CD4-positive, alpha-beta T cell treated with Interferon alpha-2 for 1 hour (primary cell): ENCODE measurements around the gene VWC2.
"Not testable (repeated sequence)": the region's sequence is repeated elsewhere in the genome, so short reads cannot be mapped to it uniquely, and the experiment has no call there.

Source experiments
- DNase-seq, 2 donors: peaks; one replicate each; pipeline ENCODE4 v3.0.0-alpha.2; 2020 to 2022

VWC2 gene

DNA sequence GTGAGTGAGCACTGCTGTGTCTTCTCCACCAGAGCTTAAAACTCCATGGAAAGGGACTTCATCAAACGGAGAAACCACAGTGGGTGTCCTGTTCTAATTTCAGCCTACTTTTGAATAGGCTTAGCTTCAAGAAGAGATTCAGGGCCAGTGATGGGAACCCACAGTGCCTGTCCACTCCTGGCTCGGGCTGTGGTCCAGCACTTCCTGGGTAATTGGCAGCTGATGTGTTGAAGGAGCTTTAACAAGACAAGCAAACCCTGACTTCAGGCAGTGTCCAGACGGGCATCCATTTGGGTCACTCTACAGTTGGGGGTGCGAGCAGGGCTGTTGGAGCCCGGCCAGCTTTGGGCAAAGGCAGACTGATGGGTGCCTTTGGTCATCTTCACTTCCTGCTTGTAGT lies 14.5 kb downstream of the VWC2 start:
- no peak for DNase-seq

GRCh38 chr7:49788455-49789059 lies 15.1 kb downstream of the VWC2 start:
- no peak for DNase-seq

DNA sequence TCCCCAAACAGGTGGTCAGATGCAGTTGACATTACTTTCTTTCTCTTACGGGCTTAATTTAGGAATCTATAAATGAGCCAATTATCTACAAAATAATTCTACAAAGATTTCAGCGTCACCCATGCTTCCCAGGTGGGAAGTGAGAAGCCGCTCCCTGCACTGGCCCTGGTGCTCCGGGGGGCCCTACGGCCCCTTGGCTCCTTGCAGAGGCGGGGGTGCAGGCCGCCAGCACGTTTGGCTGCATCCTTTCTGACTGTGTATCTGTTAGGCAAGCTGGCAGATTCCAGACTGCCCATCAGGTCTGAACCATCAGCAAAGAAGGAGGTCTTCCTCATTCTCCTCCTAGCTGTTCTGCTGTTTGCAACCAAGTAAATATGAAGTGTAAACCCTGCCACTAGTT lies 16.3 kb downstream of the VWC2 start:
- DNase-seq: no peak

DNA sequence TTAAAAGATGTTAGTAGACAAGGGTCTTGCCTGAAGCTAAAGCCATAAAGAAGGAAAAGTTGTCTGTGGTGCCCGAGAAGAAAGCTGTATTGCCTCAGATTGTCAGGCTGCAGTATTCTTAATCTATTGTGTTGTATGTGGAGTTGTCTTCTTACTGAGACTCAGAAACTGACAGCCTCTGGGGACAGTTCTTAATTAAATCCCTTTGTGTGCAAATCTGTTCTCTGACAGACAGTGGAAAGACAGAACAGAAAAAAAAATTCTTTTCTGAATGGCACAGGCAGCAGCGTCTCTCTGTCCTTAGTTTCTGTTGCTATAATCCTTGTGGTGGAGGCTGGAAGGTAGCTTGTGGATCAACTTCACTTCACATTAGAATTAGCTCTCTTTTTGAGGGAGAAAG lies 16.8 kb downstream of the VWC2 start:
- DNase-seq: no peak

DNA sequence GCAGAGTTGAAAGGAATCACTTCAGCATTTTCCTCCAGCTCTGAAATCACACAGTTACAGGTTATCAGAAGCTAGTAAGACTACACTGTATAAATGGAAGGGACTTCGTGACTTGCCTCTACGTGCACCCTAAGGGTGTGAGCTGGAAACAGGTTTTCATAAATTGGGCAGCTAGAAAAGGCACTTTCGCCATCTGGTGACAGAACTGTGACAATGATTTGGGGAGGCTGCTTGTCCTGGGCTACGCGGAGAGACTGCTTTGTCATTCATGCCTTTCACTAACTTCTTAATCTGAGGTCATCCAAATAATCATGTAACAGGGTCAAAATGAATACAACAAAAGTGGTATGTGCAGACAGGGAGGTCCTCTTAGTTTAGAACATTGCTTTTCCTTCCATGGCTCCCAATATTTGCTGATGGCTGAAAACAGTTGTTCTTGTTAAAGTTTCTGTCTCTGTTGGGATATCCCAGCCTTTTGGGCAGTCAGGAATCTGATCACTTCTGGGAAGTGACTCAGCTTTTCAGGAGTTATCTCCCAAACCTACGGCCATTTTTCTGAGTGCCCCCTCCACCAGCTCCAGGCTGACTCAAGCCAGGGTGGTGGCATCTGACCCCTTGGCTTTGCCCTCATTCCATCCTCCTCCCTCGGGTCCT lies 17.8 kb downstream of the VWC2 start:
- DNase-seq: no peak

- no peak for DNase-seq
Measured at GRCh38 chr7:49797987-49798660, 24.7 kb downstream of the VWC2 start.

GRCh38 chr7:49800031-49800430 lies 26.6 kb downstream of the VWC2 start:
- DNase-seq: no peak

GRCh38 chr7:49802600-49802999 lies 29.2 kb downstream of the VWC2 start:
- no peak for DNase-seq

DNA sequence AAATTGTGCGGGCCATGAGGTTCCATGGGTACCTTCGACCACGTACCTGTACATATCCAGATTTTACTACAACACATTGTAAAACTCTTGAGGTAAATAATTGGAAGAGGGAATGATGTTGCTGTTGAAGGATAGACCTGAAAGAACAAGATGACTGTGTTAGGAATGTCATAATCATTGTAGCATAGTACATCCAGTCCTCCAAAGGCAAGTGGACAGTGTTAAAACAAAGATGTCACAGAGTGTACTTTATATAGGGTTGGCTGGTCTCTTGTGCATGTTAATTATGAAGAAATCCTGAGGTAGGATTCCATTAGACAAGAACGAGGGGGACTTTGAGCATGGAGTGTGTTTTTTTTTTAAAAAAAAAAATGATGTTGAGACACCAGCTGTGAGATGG lies 30.4 kb downstream of the VWC2 start:
- no peak for DNase-seq

DNA sequence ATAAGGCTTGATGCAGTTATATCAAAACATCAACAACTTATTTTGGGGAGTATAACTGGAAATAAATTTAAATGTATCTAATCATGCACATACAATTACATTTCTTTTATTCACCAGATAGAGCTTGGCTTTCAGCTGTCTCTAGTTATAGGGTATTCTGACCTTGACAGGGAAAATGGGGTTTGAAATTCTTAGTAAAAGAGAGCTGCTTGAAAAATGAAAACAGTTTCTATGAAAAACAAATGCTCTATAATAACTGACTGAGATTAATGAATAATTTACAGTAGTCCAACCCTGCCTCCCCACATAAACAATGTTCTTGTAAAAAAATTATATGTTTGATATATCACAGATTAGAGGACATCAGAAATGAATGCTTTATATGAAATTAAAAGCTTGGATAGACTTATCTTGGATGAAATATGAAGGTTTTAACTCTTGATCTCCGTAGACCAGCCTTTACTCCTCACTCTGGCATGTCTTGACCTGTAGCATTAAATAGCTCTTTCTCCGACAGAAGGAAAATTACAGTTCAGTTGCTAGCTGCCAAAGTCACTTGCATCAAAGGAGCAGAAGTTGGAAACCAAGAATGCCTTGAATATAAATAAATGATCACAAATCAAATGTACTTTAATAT lies 32.1 kb downstream of the VWC2 start:
- DNase-seq: no peak

GRCh38 chr7:49812534-49812933 lies 39.1 kb downstream of the VWC2 start:
- no peak for DNase-seq

DNA sequence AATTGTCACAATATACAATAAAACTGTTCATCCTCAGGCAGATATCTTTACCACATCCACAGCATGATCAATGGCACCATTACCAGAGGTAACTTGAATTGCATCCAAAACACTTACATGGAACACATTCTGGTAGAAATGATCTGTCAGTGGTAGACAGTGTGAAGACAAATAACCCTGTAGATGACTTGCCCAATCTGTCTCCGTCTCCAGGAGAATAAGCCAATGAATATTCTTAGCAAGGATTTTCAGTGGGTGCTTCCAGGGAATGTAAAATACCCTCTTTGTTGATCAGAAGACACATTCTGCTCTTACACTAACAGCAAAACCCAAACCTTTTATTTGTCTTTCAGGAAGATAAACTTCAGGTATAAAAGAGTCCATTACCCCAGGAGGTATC lies 43.8 kb downstream of the VWC2 start:
- DNase-seq: no peak

DNA sequence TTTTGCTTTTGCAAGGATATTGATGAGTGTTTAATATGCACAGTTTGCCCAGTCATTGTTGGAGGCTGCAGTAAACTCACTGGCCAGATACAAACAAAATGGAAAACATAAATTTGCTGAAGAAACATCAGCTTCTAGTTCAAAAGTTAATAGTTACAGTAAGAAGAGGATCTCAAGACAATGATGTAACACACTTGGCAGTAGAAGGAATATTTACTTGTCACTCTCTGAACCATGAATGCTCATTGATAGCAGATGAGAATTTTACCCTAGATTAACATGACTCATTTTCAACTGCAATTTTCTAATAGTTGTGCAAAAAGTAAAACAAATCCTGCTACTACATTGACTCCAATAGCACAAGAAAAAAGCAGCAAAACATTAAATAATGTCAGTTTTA lies 47.7 kb downstream of the VWC2 start:
- DNase-seq: no peak

GRCh38 chr7:49822856-49823255 lies 49.4 kb downstream of the VWC2 start:
- DNase-seq: no peak

DNA sequence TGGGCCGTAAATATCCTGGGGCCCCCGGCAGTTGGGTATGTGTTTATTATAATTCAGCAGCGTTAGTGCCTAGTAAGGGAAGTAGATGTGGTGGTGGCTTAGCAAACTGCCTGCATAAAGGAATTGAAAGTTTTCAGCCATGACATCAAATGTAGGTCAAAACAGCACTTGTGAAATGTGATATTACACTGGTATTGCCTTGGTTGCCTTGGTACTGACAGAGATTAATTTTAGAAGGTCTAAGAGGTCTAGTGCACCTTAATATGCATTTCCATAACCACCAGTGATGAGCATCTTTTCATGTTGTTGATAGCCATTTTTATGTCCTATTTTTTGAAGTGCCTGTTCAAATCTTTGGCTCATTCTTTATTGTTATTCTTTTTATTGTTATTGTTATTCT lies 50.1 kb downstream of the VWC2 start:
- DNase-seq: no peak

GRCh38 chr7:49839863-49840645 lies 66.6 kb downstream of the VWC2 start:
- DNase-seq: no peak

DNA sequence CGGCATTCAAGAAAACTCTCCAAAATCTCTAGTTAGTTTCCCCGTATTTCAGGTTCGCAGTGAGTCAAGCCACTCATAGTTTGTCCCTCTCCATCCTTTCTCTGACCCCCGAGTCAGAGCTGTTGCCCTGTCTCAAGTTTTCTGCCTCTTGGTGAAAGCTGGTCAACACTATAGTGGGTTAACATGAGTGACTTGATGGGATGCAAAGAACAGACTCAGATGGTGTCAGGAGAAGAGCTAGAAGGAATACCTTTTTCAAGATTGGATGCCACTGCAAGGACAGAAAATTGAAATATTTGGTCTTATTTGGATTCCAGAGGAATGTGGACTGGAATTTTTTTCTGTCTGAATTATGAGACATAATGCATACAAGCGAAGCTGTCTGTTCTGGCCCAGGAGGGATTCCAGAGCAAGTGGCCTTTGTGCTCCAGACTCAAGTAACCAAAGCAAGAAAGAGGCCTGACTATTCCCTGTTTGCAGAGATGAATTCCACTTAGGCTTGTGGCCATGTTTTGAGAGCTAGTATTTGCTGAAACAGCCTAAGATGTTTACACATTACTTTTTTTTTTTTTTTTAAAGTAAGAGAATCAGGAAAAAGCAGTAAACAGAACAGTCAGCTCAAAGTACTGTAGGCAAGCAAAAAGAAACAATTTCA lies 67.4 kb downstream of the VWC2 start:
- DNase-seq: no peak

DNA sequence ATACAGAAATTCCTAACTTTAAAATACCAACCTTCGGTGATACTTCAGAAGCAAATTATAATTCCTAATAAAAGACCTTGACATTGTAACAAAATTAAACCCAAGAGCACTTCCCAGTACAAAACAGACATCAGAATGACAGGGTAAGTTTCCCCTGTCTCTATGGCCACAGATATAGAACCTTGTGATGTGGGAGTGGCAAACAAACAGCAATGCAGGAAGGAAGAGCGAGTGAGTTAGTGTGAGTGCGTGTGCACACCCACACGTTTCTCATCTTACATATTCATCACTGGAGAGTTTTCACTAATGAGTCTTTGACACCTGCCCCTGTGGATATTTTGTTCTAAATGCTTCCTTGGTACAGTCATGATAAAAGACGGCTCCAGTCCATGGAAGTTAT lies 72.2 kb downstream of the VWC2 start:
- DNase-seq: no peak

GRCh38 chr7:49848211-49848841 lies 74.9 kb downstream of the VWC2 start:
- DNase-seq: no peak

GRCh38 chr7:49850921-49851613 lies 77.6 kb downstream of the VWC2 start:
- no peak for DNase-seq

- not testable (repeated sequence) for DNase-seq
Measured at GRCh38 chr7:49851614-49851934, 78.1 kb downstream of the VWC2 start.
